K562 (cell line): ENCODE results near the gene SNTG2. TPM values are rescaled to one million over a fixed set of nuclear protein-coding genes. Genes with fewer than 3 reads are reported as not detected.

Source experiments
- ATAC-seq: fragments of 200-7000 bp; cut with Tn5 transposase; 3 replicates; pipeline ENCODE4 v1.9.1; 2020; ENCODE audit warnings: moderate library complexity
- BruUV-seq: library from RNA; stranded (reverse); fragments of 400-500 nt; replicated peaks from 2 replicates; lab custom pipeline; 2021; lab: Mats Ljungman, UMichigan
- CTCF ChIA-PET: fragments of 300-600 bp; formaldehyde crosslinking; extraction: SDS; loops from one replicate; lab custom pipeline; 2021; ENCODE audit warnings: low intra/inter-chr PET ratio; lab: Yijun Ruan, JAX
- POLR2A ChIA-PET: fragments of 300-600, 350-650 bp; sonication (Branson Sonifier 250); formaldehyde crosslinking; extraction: SDS; loops from one replicate; lab custom pipeline; 2021; ENCODE audit warnings: antibody characterized with exemption, inconsistent platforms; lab: Yijun Ruan, JAX
- DNase-seq, 4 experiments: peaks; one replicate each; pipeline versions ENCODE4 v3.0.0 to v3.0.0-alpha.2; 2011 to 2018; ENCODE audit warnings: low spot score in 3 of 4, mixed read lengths in 3 of 4; ENCODE audit errors: extremely low read depth in 1 of 4
- FAIRE-seq: peaks from 2 replicates; lab custom pipeline; 2011; peaks lifted over from hg19 to GRCh38; lab: Jason Lieb, UNC
- H2AFZ ChIP-seq: 2 replicates; pipeline ENCODE4 v1.6.0; 2011; ENCODE audit warnings: low read depth, low read length, control low read depth, inconsistent platforms
- H3K27ac ChIP-seq: fragments of 200-600 bp; 3 replicates; pipeline ENCODE4 v1.8.0; 2011; ENCODE audit warnings: low read depth, mild to moderate bottlenecking, control low read depth, inconsistent platforms, low read length, moderate library complexity, mixed read lengths; ENCODE audit errors: extremely low read depth
- H3K27me3 ChIP-seq, 2 experiments: fragments of 300-600 bp in 1 of 2; 2 replicates in 1 of 2; 3 replicates in 1 of 2; pipeline versions ENCODE4 v1.6.0 to v1.8.0; 2011; ENCODE audit warnings: inconsistent platforms in 2 of 2, low read length in 2 of 2, mild to moderate bottlenecking in 1 of 2, mixed read lengths in 1 of 2, moderate library complexity in 1 of 2; ENCODE audit not compliant: control insufficient read depth in 2 of 2, insufficient read depth in 2 of 2
- H3K36me3 ChIP-seq: fragments of 300-600 bp; 3 replicates; pipeline ENCODE4 v1.8.0; 2011; ENCODE audit warnings: mild to moderate bottlenecking, low read length, inconsistent platforms; ENCODE audit not compliant: control insufficient read depth, insufficient read depth
- H3K4me1 ChIP-seq, 2 experiments: fragments of 200-600 bp in 1 of 2; replicated peaks in 1 of 2; 2 replicates in 1 of 2; 3 replicates in 1 of 2; pipeline versions ENCODE4 v1.5.1 to v1.8.0; 2011; ENCODE audit warnings: inconsistent platforms in 2 of 2, low read length in 2 of 2, mild to moderate bottlenecking in 1 of 2, mixed read lengths in 1 of 2, moderate library complexity in 1 of 2; ENCODE audit not compliant: control insufficient read depth in 2 of 2, insufficient read depth in 2 of 2
- H3K4me2 ChIP-seq: 2 replicates; pipeline ENCODE4 v1.6.1; 2011; ENCODE audit warnings: low read length, control low read depth, inconsistent platforms, mixed read lengths; ENCODE audit not compliant: insufficient read depth
- H3K4me3 ChIP-seq: fragments of 200-600 bp; sonication (generic), shearing (Covaris generic); 2 replicates; pipeline ENCODE4 v1.5.1; 2016; ENCODE audit warnings: control low read depth, inconsistent platforms
- H3K79me2 ChIP-seq: fragments of 200-600 bp; 3 replicates; pipeline ENCODE4 v1.8.0; 2011; ENCODE audit warnings: low read length, inconsistent platforms; ENCODE audit not compliant: control insufficient read depth, insufficient read depth
- H3K9ac ChIP-seq, 2 experiments: 2 replicates each; pipeline versions ENCODE4 v1.6.0 to v1.6.1; 2011; ENCODE audit warnings: low read depth in 2 of 2, low read length in 2 of 2, control low read depth in 1 of 2, inconsistent platforms in 1 of 2, mild to moderate bottlenecking in 1 of 2, mixed read lengths in 1 of 2; ENCODE audit not compliant: insufficient read depth in 1 of 2
- H3K9me1 ChIP-seq: one replicate; pipeline ENCODE4 v1.6.0; 2011; ENCODE audit warnings: inconsistent platforms, mild to moderate bottlenecking, low read length, moderate library complexity; ENCODE audit not compliant: control insufficient read depth, insufficient read depth
- H3K9me3 ChIP-seq: replicated peaks from 2 replicates; pipeline ENCODE4 v1.5.1; 2011; ENCODE audit warnings: low read depth, low read length, inconsistent platforms; ENCODE audit not compliant: control insufficient read depth, insufficient read depth
- H4K20me1 ChIP-seq: replicated peaks from 2 replicates; pipeline ENCODE4 v1.6.1; 2011; ENCODE audit warnings: low read length, inconsistent platforms, mixed read lengths; ENCODE audit not compliant: control insufficient read depth, insufficient read depth
- ATF2 ChIP-seq: sonication (generic); formaldehyde crosslinking; IDR thresholded peaks from 2 replicates; pipeline ENCODE4 v1.8.1; 2022; ENCODE audit warnings: missing genetic modification reagents
- CTCF ChIP-seq, 3 experiments: IDR thresholded peaks in 2 of 3; conservative IDR thresholded peaks in 1 of 3; 2 replicates each; pipeline ENCODE4 v1.5.1; 2011 to 2012; ENCODE audit warnings: low read length in 3 of 3, mild to moderate bottlenecking in 3 of 3, control low read depth in 2 of 3, improper control_type of control experiment in 1 of 3, inconsistent platforms in 1 of 3, low read depth in 1 of 3, mixed read lengths in 1 of 3, moderate library complexity in 1 of 3; ENCODE audit not compliant: insufficient read depth in 2 of 3
- RAD21 ChIP-seq, 2 experiments: fragments of 250-450 bp in 1 of 2; fragments of 450-650 bp in 1 of 2; sonication (Bioruptor Pico) in 1 of 2; formaldehyde crosslinking in 1 of 2; IDR thresholded peaks in 1 of 2; conservative IDR thresholded peaks in 1 of 2; 2 replicates each; pipeline versions ENCODE4 v1.4.0 to v1.8.0; 2020 to 2022; ENCODE audit warnings: mild to moderate bottlenecking in 2 of 2, moderate library complexity in 1 of 2
- WGBS: fragments of 100-300 bp; shearing (Covaris generic); methylation state at CpG from one replicate; pipeline ENCODE4 v1.1.6; 2016; ENCODE audit warnings: low coverage, mixed read lengths; ENCODE audit not compliant: insufficient coverage; ENCODE audit errors: missing lambda C conversion rate; 5-methylcytosine and 5-hydroxymethylcytosine counted together
- in situ Hi-C: fragments of 300-500 bp; cut with MboI; formaldehyde crosslinking; loops from 4 replicates; pipeline ENCODE4 v1.15.0; 2018; ENCODE audit warnings: inconsistent platforms, mixed read lengths
- intact Hi-C: fragments of 100-400 bp; cut with micrococcal nuclease; formaldehyde crosslinking; loops from 2 replicates; pipeline ENCODE4 v1.14.2; 2022
- polyA plus RNA-seq, 8 experiments: library from polyadenylated mRNA; depleted of rRNA in 4 of 8; stranded (reverse) in 5 of 8; unstranded in 3 of 8; fragments of >200 nt; fragmentation: Nextera tagmentation in 2 of 8; fragmentation: Illumina TruSeq in 1 of 8; extraction: Ambion mirVana in 2 of 8; extraction: Trizol in 1 of 8; gene quantifications; 2 replicates each; pipeline versions ENCODE4 v1.2.1 to v1.2.3, GENCODE V29; 2011 to 2014; ENCODE audit warnings: inconsistent platforms in 1 of 8, missing spikeins in 1 of 8
- total RNA-seq, 7 experiments: library from RNA; depleted of rRNA in 6 of 7; stranded (reverse); fragments of >200 nt in 6 of 7; fragmentation: Illumina TruSeq in 2 of 7; extraction: Trizol in 2 of 7; gene quantifications; 2 replicates each; pipeline versions ENCODE4 v1.2.1 to v1.2.3, GENCODE V29; 2011 to 2021; ENCODE audit warnings: low replicate concordance in 1 of 7

The SNTG2 gene
- total and polyA plus RNA-seq, 9 of the 15 experiments (the other 6 are each of a cell fraction or from before 2014, with no cell fraction given) = not detected

- Histone ChIP-seq H3K4me1 (0 out of 5 replicates have a peak, but pooled peaks cover 0 to 3% of the 10 kb centered on the region in 2 experiments), H3K4me2 (no peak overlapping the region), H3K9me1 (no peaks in the 10 kb centered on the region), H3K27ac (no peak overlapping the region), H3K79me2 (no peaks in the 10 kb centered on the region), H3K36me3 (no peaks in the 10 kb centered on the region), H2AFZ (no peak overlapping the region), H3K9ac (no peak overlapping the region), H4K20me1 (no peaks in the 10 kb centered on the region), H3K4me3 (no peak overlapping the region), H3K27me3 (peaks cover 0 to 5% of the 10 kb centered on the region in 2 experiments; a peak in 2 of 5 replicates), H3K9me3 (no peaks in the 10 kb centered on the region)
- WGBS = 1% methylated on average over 5 of the region's 7 CpGs
- TF ChIP-seq ATF2 (CRISPR knock-in tag) = no peak
- TF ChIP-seq CTCF (IDR thresholded peaks at IDR 0.05 in 2 of 3, conservative IDR thresholded peaks at IDR 0.05 in 1 of 3; ENCODE audit: insufficient read depth in 2 of 3, low read depth in 1 of 3, low read length in 3 of 3) = peak in 2 of 3 experiments; percentile 17 to 19; a peak in 1 of 6 replicates
- 0 out of 4 replicates have a peak, but pooled peaks of 1 of the 2 experiments have one; percentile 4 for TF ChIP-seq RAD21 (CRISPR knock-in tag; conservative IDR thresholded peaks at IDR 0.05 in 1 of 2, IDR thresholded peaks at IDR 0.05 in 1 of 2)
- FAIRE-seq (no peak), DNase-seq (peak in 3 of 4 experiments; percentile 4 to 15 (median 11)), ATAC-seq (peak; percentile 53; the same call in 2 of the 3 replicates)
- BruUV-seq = no TSS peak
- ChIA-PET CTCF (no interaction called here), POLR2A (no interaction called here)
- in situ Hi-C loops = no loop called here
- intact Hi-C loops = loop anchor here (5.0 kb wide), 1 partner anchor 184 kb away; the partner anchor contains the start of gene SNTG2
Measured at GRCh38 chr2:1136067-1136466, 185.4 kb downstream of the SNTG2 start.
